ENCODE measurements around the gene SGCD. TPM values are rescaled to one million over a fixed set of nuclear protein-coding genes. Genes with fewer than 3 reads are reported as not detected.

SGCD gene
- total and polyA plus RNA-seq, 9 of the 15 experiments (the other 6 are each of a cell fraction or from before 2014, with no cell fraction given), result not detected

GRCh38 chr5:156706631-156707030 is 379.7 kb downstream of the SGCD start:
- Histone ChIP-seq H3K9me1 (ENCODE audit: control insufficient read depth, insufficient read depth, low read length) (no peaks in the 10 kb centered on the region), H3K79me2 (ENCODE audit: control insufficient read depth, insufficient read depth, low read length) (no peaks in the 10 kb centered on the region), H3K9ac (ENCODE audit: insufficient read depth in 1 of 2, low read depth in 2 of 2, low read length in 2 of 2) (no peak overlapping the region), H3K4me1 (replicated peaks in 1 of 2; ENCODE audit: control insufficient read depth in 2 of 2, insufficient read depth in 2 of 2, low read length in 2 of 2) (no peaks in the 10 kb centered on the region), H2AFZ (ENCODE audit: low read depth, low read length) (no peak overlapping the region), H3K4me2 (ENCODE audit: insufficient read depth, low read length) (no peak overlapping the region), H3K27ac (ENCODE audit: extremely low read depth, low read depth, low read length) (no peak overlapping the region), H3K36me3 (ENCODE audit: control insufficient read depth, insufficient read depth, low read length) (no peaks in the 10 kb centered on the region), H4K20me1 (replicated peaks; ENCODE audit: control insufficient read depth, insufficient read depth, low read length) (no peaks in the 10 kb centered on the region), H3K4me3 (no peak overlapping the region), H3K27me3 (ENCODE audit: control insufficient read depth in 2 of 2, insufficient read depth in 2 of 2, low read length in 2 of 2) (no peaks in the 10 kb centered on the region), H3K9me3 (replicated peaks; ENCODE audit: control insufficient read depth, insufficient read depth, low read depth, low read length) (no peaks in the 10 kb centered on the region)
- ATAC-seq (no peak), FAIRE-seq (no peak), DNase-seq (ENCODE audit: extremely low read depth in 1 of 4, low spot score in 3 of 4) (no peak)
- intact Hi-C loops (cut with micrococcal nuclease) (no loop called here), in situ Hi-C loops (cut with MboI) (no loop called here)
- no TSS peak for BruUV-seq (replicated peaks)
- TF ChIP-seq CHCHD3 (CRISPR knock-in tag; IDR thresholded peaks at IDR 0.05), result no peak
- TF ChIP-seq, protein P1, sequence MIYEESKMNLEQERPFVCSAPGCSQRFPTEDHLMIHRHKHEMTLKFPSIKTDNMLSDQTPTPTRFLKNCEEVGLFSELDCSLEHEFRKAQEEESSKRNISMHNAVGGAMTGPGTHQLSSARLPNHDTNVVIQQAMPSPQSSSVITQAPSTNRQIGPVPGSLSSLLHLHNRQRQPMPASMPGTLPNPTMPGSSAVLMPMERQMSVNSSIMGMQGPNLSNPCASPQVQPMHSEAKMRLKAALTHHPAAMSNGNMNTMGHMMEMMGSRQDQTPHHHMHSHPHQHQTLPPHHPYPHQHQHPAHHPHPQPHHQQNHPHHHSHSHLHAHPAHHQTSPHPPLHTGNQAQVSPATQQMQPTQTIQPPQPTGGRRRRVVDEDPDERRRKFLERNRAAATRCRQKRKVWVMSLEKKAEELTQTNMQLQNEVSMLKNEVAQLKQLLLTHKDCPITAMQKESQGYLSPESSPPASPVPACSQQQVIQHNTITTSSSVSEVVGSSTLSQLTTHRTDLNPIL (CRISPR knock-in tag; IDR thresholded peaks at IDR 0.05), result no peak
- no peak for TF ChIP-seq SREBF2 (CRISPR knock-in tag; IDR thresholded peaks at IDR 0.05)
- TF ChIP-seq, protein P2, sequence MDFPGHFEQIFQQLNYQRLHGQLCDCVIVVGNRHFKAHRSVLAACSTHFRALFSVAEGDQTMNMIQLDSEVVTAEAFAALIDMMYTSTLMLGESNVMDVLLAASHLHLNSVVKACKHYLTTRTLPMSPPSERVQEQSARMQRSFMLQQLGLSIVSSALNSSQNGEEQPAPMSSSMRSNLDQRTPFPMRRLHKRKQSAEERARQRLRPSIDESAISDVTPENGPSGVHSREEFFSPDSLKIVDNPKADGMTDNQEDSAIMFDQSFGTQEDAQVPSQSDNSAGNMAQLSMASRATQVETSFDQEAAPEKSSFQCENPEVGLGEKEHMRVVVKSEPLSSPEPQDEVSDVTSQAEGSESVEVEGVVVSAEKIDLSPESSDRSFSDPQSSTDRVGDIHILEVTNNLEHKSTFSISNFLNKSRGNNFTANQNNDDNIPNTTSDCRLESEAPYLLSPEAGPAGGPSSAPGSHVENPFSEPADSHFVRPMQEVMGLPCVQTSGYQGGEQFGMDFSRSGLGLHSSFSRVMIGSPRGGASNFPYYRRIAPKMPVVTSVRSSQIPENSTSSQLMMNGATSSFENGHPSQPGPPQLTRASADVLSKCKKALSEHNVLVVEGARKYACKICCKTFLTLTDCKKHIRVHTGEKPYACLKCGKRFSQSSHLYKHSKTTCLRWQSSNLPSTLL (IDR thresholded peaks at IDR 0.05), result no peak
- no peak for TF ChIP-seq KDM1A (IDR thresholded peaks at IDR 0.05)
- TF ChIP-seq COPS2 (conservative IDR thresholded peaks at IDR 0.05), result no peak
- TF ChIP-seq PTTG1 (tag; IDR thresholded peaks at IDR 0.05; ENCODE audit: low read depth), result no peak
- TF ChIP-seq STAT6 (CRISPR knock-in tag; IDR thresholded peaks at IDR 0.05), result no peak
- TF ChIP-seq POLR2G (IDR thresholded peaks at IDR 0.05; ENCODE audit: low read depth, low read length), result no peak
- no peak for TF ChIP-seq ZFP1 (CRISPR knock-in tag; IDR thresholded peaks at IDR 0.05)
- TF ChIP-seq AFF1 (IDR thresholded peaks at IDR 0.05; ENCODE audit: low read depth in 1 of 2, partially characterized antibody in 2 of 2), result no peak
- ChIA-PET CTCF (ENCODE audit: low intra/inter-chr PET ratio) (no interaction called here), POLR2A (no interaction called here)
